HG02943 (cell line): Measurements from ENCODE around the gene PGC.

ENCODE experiments used
- ATAC-seq: cut with Tn5 transposase; IDR thresholded peaks from one replicate; pipeline ENCODE4 v1.9.1; 2021; ENCODE audit warnings: mild to moderate bottlenecking, low read depth, moderate library complexity; ENCODE audit not compliant: unreplicated experiment

Gene PGC

GRCh38 chr6:41732591-41733359 is 14.4 kb downstream of the PGC start:
- ATAC-seq: peak; percentile 35

GRCh38 chr6:41732149-41732548 is 15.0 kb downstream of the PGC start:
- ATAC-seq: no peak

DNA sequence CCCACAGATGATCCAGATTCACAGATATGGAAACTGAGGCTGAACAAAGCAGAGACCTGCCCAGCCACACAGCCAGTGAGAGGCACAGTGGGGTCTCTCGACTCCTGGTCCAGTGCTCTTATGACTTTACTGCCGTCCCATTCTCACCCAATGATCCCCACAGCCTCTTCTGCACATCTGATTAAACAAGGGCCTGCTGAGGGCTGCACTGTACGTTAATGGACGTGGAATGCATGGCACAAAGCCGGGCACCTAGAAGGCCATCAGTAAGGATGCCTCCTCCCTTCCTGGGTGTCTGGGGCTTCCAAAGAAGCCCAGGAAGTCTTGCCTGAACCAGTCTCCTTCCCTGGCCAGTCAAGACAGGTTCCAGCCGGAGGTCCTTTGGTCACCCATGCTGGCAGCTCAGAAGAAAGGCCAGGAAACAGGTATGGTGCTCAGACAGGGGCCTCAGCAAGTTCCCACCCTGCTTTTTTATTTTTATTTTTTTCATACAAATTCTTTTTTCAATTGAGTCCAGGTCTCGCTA is 15.6 kb downstream of the PGC start:
- no peak for ATAC-seq

DNA sequence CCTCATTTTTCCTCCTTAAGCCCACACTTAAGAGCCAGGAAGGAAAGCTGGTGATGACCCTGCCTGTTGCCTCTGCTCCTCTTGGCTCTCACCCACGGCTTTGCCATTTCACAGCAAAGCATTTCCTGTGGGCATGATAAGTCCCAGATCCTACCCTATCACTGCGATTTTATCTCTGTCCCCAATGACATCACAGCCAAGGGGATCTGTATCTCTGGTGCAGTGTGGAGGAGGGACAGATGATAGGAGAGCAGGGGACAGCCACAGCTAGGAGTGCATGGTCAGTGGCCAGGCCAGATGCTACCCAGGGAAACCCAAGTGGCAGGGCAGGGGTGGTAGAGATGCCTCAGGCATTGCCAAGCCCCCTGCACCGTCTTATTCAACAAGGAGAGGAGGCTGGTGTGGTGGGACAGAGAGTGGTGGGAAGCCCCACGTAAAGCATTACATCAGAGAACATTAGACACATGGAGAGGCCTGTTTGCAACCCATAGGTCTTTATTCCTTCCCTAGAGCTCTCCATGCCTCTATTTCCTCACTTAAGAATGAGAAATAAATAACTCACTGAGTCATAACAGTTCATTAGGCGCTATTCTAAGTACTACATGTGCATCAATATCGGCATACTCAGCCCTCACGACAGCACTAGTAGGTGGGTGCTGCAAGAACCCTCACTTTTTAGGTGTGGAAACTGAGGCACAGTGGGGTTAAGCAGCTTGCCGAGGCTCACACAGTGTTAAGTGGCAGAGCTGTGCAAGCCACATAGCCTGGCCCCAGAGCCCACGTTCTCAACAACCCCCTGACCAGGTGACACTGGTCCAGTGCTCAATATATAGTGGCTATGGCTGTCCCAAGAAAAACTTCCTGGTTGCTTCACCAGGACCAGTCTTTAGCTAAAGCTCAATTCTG is 16.4 kb downstream of the PGC start:
- no peak for ATAC-seq

DNA sequence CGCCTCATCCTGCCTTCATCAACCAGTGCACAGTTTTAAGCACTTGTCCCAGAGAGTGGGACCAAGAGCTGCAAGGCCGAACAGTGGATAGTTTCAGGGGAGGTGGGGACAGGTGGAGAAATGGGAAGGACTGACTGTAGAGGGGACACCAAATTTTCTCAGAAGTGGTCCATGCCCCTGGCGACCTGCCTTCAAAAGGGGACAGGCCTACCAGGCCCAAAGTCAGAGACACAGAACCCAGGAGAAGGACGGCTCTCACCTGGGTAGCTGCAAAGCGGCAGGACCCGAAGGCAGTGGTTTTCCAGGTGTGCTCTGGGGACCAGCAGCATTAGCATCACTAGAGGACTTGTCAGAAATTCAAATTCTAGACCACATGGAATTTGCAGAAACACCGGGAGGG is 17.6 kb downstream of the PGC start:
- no peak for ATAC-seq

- no peak for ATAC-seq
Measured at GRCh38 chr6:41728954-41729353, 18.2 kb downstream of the PGC start.

DNA sequence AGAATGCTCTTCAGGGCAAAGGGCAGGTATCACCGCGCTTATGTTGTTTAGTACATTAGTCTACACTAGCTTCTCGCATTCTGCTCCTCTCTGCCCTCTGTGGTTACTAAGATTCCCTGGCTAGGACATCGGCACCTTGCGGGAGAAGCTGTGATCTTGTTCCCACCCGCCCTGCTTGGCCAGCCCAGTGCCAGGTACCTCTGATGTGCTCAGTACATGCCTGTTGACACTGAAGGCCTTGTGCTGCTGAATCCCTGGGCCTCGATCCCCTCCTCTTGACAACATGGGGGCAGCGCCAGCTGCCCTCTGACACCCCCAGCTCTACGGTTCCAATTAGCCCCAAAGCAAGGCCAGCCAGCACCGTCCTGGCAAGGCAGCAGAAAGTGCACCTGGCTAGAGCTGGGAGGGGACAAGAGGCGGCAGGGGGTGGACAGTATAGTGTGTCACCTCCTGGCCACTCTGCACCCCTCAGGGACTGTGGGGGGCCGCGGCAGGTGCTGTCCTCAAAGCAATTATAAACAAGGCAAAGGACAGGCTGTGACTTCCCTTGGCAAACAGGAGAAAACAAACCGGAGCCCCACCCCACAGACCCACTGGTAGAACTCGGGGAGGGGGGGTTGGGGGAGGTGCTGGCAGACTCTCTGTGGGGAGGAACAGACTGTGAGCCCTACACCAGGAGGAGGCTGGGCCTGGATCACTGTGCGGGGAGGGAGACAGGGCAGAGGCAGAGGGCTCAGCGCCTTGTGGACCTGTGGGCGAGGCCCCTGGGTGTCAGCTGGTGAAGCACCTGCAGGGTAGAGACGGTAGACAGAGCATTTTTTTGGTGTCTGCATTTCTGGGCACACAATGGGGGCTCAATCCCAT is 18.9 kb downstream of the PGC start:
- no peak for ATAC-seq

DNA sequence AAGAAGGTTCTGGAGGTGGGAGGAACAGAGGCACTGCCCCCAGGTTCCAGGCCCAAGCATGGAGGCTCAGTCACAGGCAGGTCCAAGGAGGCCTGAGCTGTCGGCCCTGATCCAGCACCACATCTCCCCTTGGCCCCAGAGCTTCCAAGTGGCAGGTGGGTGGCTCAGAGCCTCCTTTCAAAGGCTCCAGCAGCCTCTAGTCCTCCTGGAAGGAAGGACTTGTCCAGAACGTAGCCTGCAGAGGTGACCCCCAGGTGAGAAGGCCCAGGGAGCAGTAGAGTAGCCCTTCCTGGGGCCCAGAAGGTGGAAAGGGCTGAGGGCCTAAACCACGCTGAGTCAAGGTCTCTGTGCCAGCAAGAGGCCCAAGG is 19.5 kb downstream of the PGC start:
- ATAC-seq: no peak

DNA sequence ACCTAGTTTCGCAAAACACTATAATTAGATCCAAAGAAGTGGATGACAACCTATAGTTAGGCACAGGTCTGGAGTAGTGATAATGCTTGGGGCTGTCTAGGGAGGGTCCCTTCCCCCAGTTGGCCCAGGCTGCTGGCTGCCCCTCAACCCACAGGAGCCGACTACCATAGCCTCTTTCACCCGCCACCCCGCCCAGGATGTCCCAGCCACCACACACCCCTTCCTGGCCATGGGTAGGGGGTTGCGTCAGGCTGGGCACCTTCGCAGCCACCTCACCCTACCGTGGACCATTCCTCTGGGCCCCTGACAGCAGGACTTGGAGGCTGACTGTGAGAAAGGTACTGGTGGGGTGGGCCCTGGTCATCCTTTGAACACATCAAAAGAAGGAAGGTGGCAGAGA is 20.3 kb downstream of the PGC start:
- no peak for ATAC-seq

DNA sequence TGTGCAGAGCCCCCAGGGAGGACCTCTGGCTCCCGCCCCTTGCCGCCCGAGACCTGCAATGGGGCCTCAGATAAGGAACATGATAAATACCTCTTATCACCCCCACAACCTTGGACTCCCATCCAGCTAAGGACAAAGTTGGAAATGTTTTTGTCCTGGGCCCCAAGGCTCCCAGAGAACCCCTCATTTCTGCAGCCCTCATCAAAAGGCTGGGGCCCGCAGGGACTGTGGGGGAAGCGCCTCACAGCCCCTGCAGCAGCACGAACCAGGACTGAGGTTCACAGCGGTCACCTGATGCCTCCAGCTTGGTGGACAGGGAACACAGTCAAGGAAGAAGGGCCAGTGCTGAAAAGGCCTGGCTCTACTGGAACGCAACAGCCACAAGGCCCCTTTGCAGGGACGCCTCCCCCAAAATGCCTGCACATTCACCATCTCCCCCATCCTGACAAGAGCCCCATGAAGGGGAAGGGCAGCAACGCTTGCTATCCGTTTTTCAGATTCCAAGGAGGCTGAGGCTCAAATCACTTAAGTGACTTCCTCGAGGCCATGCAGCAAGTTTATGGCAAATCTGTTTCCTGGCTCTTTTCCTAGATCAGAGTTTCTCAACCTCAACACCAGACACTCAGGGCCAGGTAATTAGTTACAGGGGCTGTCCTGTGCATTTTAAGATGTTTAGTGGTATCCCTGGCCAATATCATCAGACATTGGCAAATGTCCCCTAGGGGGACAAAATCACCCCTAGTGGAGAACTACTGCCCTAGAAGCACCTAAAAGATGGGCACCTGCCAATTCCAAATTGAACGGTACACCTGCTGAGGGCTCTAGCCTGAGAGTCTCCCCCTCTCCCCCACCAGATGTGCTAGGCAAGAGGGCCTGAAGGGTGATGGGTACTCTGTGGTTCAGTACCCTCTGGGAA is 22.4 kb downstream of the PGC start:
- no peak for ATAC-seq

- ATAC-seq: no peak
Measured at GRCh38 chr6:41724228-41724580, 23.0 kb downstream of the PGC start.

GRCh38 chr6:41723530-41724227 is 23.5 kb downstream of the PGC start:
- peak; percentile 59 for ATAC-seq

DNA sequence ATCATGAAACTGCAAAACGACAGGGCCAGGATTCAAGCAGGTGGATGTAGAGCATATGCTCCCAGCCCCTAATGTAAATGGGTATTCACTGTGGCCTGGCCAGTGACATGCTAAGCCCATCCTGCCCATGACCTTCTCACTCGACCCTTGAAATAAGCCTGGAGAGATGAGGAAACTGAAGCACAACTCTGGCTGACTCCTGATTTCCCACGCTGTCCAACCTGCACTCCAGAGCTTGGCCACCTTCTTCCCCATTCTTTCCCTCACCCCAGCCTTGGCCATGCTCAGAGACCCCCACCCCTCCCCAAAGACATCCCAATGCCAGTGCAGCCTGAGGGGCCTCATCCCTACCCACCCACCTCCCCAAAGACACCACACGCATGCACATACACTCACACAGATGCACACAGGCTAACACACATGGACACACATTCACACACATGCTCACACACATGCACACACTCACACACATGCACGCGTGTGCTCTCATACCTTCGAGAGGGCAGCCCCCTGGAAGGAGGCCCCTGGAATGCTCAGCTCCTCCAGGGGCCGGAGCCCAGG is 24.1 kb downstream of the PGC start:
- no peak for ATAC-seq

- ATAC-seq: no peak
Measured at GRCh38 chr6:41721414-41721813, 25.8 kb downstream of the PGC start.

DNA sequence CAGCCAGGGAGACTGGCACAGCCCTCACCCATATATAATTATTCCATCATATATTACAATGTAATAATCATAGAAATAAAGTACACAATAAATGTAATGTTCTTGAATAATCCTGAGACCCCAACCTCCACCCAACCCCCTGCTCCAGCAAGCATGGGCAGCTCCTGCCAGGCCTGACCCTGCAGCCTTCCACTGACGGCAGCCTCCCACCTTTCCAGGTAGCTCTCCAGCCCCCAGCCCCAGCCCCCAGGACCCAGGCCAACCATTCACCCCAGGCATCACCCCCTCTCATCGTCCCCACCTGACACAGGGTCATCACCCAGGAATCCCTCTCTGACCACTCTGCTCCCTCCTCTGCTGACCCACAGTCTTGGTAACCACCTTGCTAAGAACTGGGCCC is 26.4 kb downstream of the PGC start:
- no peak for ATAC-seq

DNA sequence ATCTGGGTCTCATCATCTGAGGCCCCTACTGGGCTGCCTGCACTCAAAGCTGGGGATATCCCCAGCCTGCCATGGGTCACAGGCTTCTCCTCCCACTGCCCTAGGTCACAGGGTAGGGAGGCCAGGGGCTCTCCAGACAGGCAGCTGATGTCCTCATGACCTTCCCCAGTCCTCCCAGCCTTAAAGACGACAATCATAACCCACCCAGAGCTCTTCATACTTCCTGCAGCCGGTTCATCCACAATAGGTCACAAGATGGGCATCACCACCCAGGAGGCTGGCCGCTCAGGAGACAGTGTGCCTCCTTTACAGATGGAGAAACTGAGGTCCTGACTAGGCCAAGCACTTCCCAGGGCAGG is 27.0 kb downstream of the PGC start:
- ATAC-seq: no peak

- ATAC-seq: no peak
Measured at GRCh38 chr6:41719436-41720261, 27.5 kb downstream of the PGC start.

DNA sequence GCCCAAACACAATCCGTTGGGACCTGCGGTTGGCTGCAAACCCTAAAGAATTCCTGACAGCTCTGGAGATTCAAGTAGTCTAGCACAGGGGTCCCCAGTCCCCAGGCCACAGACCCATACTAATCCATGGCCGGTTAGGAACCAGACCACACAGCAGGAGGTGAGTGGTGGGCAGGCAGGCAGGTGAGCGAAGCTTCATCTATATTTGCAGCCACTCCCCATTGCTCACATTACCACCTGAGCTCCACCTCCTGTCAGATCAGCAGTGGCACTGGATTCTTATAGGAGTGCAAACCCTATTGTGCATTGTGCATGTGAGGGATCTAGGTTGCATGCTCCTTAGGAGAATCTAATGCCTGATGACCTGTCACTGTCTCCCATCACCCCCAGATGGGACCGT is 28.4 kb downstream of the PGC start:
- no peak for ATAC-seq
